ENCODE measurements around the gene GLIPR1L2.

Gene GLIPR1L2

DNA sequence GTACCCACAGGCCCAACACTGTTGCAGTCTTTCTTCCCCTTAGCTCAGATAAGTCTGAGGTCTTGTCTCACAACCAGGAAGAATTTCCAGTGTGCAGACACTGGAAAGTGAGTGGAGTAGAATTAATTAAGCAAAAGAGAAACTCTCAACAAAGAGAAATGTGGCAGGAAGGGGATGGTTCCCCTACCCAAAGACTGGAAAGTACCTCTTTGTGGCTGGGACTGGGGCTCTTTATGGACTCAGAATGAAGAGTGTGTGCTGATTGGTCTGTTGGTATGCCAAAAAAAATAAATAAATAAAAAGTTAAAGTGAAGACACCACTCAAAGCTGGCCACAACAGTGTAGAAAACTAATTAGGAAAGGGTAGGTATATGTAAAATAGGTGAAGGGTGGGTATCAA is 30.0 kb upstream of the GLIPR1L2 start:
- DNase-seq (ENCODE audit: low spot score), result no peak
- no peak overlapping the region for H3K27ac ChIP-seq
- H3K4me3 ChIP-seq, result no peak overlapping the region
- TF ChIP-seq, protein P1, sequence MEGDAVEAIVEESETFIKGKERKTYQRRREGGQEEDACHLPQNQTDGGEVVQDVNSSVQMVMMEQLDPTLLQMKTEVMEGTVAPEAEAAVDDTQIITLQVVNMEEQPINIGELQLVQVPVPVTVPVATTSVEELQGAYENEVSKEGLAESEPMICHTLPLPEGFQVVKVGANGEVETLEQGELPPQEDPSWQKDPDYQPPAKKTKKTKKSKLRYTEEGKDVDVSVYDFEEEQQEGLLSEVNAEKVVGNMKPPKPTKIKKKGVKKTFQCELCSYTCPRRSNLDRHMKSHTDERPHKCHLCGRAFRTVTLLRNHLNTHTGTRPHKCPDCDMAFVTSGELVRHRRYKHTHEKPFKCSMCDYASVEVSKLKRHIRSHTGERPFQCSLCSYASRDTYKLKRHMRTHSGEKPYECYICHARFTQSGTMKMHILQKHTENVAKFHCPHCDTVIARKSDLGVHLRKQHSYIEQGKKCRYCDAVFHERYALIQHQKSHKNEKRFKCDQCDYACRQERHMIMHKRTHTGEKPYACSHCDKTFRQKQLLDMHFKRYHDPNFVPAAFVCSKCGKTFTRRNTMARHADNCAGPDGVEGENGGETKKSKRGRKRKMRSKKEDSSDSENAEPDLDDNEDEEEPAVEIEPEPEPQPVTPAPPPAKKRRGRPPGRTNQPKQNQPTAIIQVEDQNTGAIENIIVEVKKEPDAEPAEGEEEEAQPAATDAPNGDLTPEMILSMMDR (IDR thresholded peaks at IDR 0.05), result no peak

DNA sequence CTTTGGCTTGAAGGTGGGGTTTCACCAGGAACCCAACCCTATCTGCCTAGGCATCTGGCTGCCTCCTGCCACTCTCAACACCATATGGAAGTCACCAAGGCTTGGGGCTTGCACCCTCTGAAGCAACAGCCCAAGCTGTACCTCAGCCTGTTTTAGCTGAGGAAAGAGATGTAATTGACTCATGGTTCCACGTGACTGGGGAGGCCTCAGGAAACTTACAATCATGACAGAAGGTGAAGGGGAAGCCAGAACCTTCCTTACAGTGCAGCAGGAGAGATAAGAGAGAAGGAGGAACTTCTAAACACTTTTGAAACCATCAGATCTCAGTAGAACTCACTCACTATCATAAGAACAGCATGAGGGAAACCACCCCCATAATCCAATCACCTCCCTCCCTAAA is 29.5 kb upstream of the GLIPR1L2 start:
- TF ChIP-seq, protein P1 (IDR thresholded peaks at IDR 0.05), result no peak
- Histone ChIP-seq H3K4me3 (no peak overlapping the region), H3K27ac (no peak overlapping the region)
- DNase-seq (ENCODE audit: low spot score), result no peak

DNA sequence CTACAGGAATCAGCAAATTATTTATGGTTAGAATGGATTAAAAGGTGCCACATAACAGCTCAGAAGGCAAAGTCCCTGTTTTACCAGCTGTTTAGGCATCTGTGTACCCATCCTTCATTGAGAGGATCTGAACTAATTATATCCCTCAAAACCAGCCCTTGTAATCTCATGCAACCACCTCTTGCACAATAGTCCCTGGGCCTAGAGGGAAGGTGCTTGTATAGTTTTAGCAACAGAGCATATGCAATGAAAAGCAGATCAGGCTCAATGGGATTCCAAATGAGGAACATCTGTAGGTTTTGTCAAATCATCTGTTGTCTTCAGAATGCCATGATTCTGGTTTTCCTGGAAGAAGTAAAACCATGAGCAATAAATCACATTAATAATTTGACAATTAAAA is 26.0 kb upstream of the GLIPR1L2 start:
- Histone ChIP-seq H3K27ac (no peak overlapping the region), H3K4me3 (no peak overlapping the region)
- no peak for DNase-seq (ENCODE audit: low spot score)
- TF ChIP-seq, protein P1 (IDR thresholded peaks at IDR 0.05), result no peak

DNA sequence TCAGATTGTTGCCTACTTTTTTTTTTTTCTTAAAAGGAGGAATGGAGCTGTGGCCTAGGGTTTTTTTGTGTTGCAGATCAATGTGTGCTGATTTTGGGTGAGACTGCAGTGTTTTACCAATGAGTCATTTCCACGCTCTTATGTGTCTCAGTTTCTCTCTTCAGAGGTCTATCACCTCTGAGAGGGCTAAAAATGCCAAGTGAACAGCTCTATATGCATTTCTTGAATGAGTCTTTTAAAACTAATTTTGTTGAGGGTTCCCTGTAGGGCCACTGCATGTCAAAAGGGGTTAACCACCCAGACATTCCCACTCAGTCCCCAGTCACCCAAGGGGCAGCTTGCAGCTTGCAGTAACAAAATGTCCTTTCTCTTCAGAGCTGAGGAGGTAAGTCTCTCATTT is 24.3 kb upstream of the GLIPR1L2 start:
- no peak overlapping the region for H3K27ac ChIP-seq
- DNase-seq (ENCODE audit: low spot score), result no peak
- TF ChIP-seq, protein P1 (IDR thresholded peaks at IDR 0.05), result no peak
- no peak overlapping the region for H3K4me3 ChIP-seq

DNA sequence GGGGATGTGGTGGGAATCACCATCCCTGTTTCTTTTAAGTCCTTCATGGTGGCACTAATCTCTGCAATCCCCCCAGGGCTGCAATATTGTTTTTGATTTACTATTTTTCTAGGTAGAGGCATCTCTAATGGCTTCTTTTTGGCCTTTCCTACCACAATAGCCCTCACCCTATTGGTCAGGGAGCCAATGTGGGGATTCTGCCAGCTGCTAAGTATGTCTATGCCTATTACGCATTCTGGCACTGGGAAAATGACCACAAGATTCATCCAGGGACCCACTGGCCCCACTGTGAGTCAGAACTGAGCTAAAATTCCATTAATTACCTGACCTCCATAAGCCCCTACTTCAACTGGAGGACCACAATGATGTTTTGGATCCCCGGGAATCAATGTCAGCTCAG is 15.9 kb upstream of the GLIPR1L2 start:
- DNase-seq (ENCODE audit: low spot score), result no peak
- TF ChIP-seq, protein P1 (IDR thresholded peaks at IDR 0.05), result no peak
- no peak overlapping the region for H3K4me3 ChIP-seq

DNA sequence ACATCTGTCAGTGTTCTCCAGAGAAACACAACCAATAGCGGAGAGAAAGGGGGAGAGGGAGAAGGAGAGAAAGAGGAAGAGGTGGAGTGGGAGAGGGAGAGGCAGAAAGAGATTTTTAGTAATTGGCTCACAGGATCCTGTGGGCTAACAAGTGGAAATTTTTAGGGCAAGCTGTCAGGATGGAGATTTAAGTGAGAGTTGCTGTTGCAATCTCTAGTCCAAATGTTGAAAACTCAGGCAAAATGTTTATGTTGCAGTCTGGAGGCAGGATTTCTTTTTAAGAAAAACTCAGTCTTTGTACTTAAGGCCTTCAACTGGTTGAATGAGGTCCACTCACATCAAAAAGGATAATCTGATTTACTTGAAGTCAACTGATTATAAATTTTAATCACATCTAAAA is 12.5 kb upstream of the GLIPR1L2 start:
- TF ChIP-seq, protein P1 (IDR thresholded peaks at IDR 0.05), result no peak
- Histone ChIP-seq H3K4me3 (no peak overlapping the region), H3K27ac (no peak overlapping the region)
- DNase-seq (ENCODE audit: low spot score), result no peak

More for the DNA sequence above, 15.9 kb upstream of the GLIPR1L2 start:
- H3K27ac ChIP-seq, result no peak overlapping the region

DNA sequence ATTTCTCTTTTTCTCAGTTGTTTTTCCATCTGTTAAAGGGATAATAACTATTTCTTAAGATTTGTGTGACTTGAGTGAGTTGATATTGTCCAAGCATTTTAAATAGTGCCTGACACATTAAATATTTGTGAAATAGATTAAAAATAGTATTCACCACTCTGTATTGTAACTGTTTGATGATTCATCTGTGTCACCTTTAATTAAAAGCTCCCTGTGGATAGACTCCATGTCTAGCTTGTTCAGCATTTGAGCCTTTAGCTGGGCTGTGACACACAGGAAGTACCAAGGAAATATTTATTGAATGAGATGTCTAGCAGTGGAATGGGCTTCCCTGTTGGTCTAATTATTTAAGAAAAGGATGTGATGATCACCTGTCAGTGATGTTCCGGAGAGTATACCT is 1.8 kb upstream of the GLIPR1L2 start:
- Histone ChIP-seq H3K4me3 (peak overlapping the region; percentile 79), H3K27ac (peak overlapping the region; percentile 88 to 96)
- TF ChIP-seq, protein P1 (IDR thresholded peaks at IDR 0.05), result no peak
- no peak for DNase-seq (ENCODE audit: low spot score)
